Dermis blood vessel endothelial cell (primary cell): Measurements from ENCODE around the gene MYH9. TPM values are rescaled to one million over a fixed set of nuclear protein-coding genes. Genes with fewer than 3 reads are reported as not detected.
"Not testable (repeated sequence)": the region's sequence is repeated elsewhere in the genome, so short reads cannot be mapped to it uniquely, and the experiment has no call there.

Experiments used
- DNase-seq: peaks from one replicate; pipeline ENCODE4 v3.0.0; 2010
- total RNA-seq: library from RNA; depleted of rRNA; stranded (reverse); fragments of >200 nt; gene quantifications from 2 replicates; pipeline ENCODE4 v1.2.3, GENCODE V29; 2014

Gene MYH9
- total RNA-seq = 803 and 1,099 TPM in 2 replicates

DNA sequence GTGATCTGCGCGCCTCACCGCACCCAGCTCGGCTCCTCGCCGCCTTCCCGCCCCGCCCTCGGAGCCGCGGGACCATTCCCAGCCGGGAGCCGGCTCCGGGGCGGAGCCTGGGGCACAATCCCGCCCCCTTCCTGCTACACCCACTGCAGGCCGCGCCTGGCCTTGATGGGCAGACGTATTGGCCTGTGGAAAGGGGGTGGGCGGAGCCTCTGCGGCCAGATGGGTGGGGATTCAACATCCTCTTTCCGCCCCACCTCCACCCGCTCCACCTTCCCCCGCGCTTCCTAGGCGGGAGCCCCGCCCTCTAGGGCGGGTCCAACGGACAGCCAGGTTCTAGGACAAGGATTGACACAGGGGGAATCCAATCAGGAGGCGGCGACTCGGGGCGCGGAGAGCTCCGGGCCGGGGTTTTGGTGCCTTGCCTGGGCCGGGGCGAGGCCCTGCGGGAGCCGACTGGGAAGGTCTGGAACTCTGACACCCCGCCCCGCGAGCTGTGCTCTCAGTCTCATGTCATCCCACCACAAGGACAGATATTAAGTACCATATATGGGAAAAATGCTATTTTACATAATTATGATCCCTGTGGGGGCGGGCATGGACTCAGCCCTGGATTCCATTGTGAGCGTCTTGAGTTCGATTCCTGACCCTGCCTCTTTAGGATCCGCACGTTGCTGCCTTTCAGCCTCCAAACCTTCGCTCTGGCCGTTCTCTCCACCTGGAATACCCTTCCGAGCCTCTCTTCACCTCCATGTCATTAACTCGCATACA, at the start of gene MYH9:
TSS of gene MYH9 (minus strand) at position 9 of the 768 bp plus-strand sequence. CDS start 38,731 bp downstream, outside the sequence.
- DNase-seq = peak; percentile 100

DNA sequence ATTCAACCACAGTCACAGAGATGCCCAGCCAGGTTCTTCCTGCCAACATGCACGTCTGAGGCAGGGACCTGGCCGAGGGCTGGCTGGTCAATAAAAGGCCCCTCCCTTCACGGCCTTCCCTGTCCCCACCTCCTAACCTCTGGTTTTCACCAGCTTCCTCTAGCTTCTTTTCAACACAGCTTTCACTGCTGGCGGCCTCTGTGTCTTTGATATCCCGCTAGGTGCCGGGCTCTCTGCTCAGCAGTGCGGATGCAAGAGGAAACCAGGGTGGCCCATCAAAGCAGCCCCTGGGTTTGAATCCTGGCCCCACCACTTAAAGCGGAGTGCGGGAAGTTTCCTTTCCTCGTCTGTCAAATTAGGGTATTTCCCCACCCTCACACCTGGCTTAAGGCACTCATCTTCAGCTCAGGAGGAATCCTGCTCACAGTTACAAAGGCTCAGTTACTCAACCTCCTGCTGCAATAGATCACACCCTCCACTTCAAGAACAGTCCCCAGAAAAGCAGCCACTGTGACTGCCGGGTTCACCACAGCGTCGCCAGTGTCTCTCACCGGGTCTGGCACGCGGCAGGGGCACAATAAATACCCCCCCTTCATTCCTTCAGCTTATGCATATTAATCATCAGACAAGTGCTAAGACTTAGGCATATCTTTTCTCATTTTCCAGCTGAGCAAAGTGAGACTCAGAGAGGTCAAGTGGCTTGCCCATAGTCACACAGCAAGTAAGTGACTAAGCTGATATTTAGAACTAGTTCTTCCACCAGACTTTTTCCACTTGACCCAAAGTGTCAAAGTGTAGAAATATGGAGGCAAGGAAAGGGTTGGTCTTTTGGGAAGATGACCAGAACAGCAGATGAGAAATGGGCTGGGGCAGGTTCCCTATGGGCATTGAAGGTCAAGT, 48.0 kb upstream of the MYH9 start:
- no peak for DNase-seq

DNA sequence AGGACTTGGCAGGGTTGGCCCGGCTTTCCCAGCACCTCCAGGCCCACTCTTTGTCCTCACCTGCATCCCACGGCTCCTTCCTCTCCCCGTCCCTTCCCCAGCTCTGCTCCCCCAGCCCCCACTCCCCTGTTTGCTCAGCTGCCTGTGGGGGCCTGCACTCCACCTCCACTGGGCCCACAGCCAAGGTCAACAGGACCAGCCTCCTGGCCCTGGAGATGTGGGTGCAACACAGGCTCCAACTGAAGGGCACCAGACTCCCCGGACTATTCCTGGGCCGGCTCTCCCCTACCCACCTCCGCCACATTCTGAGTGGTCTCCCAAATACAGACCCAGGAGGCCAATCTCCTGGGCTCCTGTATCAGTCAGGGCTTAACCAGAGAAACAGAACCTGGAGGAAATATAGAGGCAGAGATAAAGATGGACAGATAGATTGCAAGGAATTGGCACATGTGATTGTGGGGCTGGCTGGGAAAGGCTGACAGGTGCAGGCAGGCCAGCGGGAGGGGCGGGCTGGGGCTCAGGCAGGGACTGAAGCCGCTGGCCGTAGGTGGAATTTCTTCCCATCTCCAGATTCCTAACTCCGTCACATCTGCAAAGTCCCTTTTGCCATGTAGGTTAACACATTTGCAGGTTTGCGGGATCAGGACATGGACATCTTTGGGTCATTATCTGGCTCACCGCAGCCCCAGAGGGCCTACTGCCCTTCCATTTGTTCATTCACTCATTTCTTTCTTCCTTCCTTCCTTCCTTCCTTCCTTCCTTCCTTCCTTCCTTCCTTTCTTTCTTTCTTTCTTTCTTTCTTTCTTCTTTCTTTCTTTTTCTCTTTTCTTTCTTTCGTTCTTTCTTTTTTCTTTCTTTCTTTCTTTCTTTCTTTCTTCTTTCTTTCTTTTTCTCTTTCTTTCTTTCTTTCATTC, 45.8 kb upstream of the MYH9 start:
- DNase-seq = no peak

DNA sequence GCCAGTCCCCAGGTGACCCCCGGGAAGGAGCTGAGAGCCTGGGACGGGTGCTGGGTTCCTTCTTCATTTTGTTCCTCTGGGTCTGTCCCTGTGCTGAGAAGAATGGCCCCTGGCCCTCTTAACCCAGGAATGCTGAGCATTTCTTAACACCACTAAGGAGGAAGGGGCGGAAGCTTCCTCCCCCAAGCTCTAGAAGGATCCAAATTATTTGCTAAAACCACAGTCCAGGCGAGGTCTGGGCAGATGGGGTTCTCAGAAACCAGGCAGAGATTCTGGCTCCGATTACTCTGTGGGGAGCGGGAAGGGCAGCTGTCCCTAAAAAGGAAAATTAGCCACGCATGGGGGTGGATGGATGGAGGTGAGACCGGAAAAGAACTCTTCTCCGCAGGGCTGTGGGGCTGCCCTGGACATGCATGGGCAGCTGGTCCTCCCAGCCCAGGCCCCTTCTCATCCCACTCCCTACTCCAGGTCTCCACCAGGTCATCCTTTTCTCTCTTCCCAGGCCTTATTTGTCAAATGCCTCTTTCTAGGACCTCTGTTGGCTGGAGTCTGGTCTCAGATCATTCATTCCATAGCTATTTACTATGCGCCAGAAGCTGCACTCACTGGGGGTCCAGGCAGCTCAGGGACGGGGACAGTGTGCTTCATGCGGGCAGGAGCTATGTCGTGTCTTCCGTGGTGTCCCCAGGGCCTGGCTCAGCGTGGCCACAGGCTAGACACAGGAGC, 45.0 kb upstream of the MYH9 start:
- no peak for DNase-seq

DNA sequence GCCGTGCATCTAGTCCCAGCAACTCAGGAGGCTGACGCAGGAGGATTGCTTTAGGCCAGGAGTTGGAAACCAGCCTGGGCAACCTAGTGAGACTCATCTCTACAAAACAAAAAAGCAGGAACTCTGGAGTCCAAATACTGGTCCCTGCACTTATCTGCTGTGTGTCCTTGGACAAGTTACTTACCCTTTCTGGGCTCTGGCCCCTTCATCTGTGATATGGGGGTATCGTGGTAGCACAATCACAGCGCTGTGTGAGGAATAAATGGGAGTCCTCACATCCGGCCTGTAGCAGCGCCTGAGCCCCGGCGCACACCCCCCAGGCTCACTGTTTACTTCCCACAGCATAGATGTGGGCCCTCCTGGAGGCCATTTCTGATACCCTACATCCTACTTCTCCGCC, 44.2 kb upstream of the MYH9 start:
- no peak for DNase-seq

DNA sequence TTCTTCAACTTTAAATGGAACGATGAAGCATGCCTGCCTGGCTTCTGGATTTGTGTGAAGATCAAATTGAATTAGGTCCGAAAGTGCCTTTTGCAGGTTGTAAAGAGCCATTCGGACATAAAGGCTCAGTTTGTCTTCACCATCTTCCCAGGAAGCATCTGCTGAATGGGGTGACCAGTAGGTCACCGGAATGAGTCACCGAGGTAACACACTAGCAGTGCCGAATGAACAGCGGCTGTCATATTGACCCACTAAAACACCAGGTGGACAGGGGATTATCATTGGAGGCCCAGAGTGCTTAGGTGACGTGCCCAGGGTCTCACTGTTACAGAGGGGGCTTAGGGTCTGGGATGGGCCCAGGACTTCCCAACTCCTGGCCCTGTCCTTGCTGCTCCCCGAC, 43.1 kb upstream of the MYH9 start:
- DNase-seq = peak; percentile 79

DNA sequence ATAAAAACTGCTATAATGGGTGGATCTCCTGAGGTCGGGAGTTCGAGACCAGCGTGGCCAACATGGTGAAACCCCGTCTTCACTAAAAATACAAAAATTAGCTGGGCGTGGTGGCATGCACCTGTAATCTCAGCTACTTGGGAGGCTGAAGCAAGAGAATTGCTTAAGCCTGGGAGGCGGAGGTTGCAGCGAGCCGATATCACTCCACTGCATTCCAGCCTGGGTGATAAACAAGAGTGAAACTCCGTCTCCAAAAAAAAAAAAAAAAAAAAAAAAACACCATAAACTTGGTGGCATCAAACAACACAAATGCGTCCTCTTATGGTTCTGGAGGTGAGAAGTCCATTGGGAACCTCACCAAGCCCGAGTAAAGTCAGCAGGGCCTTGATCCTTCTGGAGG, 40.2 kb upstream of the MYH9 start:
- not testable (repeated sequence) for DNase-seq

DNA sequence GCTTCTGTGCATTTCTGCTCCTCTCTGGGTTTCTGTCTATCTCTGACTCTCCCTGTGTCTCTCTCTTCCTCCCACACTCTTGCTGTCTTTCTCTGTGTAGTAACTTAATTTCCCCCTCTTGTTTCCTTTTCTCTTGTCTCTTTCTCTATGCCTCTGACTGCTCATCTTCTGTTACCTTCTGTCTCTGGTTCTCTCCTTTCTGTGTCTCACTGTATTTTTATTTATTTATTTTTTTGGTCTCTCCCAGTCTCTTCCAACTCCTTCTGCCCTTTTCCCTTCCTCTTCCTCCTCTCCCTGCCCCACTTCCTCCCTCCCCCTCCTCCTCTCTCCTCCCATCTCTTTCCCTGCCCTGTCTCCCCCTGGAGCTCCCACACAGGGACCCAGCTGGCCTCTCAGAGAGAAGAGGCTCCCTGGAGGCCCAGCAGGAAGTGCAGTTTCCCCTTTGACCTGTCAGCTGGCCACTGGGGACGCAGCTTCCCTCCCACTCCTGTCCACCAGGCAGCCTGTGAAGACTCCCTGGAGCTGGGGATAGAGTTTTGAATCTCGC, 38.3 kb upstream of the MYH9 start:
- DNase-seq = peak; percentile 43

DNA sequence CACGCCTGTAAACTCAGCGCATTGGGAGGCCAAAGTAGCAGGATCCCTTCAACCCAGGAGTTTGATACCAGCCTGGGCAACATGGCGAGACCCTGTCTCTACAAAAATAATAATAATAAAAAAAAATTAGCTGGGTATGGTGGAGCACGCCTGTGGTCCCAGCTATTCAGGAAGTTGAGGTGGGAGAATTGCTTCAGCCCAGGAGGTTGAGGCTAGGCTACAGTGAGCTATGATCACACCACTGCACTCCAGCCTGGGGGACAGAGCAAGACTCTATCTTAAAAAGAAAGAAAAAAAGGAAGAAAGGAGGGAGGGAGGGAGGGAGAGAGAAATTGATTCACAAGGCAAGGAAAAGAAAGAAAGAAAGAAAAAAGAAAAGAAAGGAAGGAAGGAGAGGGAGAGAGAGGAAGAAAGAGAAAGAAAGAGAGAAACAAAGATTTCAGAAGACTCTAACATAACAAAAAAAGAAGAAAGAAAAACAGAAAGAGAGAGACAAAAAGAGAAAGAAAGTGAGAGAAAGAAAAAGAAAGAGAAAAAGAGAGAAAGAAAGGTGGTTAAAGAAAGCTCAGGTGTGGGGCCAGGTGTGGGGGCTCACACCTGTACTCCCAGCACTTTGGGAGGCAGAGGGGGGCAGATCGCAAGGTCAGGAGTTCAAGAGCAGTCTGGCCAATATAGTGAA, 37.3 kb upstream of the MYH9 start:
- no peak for DNase-seq

DNA sequence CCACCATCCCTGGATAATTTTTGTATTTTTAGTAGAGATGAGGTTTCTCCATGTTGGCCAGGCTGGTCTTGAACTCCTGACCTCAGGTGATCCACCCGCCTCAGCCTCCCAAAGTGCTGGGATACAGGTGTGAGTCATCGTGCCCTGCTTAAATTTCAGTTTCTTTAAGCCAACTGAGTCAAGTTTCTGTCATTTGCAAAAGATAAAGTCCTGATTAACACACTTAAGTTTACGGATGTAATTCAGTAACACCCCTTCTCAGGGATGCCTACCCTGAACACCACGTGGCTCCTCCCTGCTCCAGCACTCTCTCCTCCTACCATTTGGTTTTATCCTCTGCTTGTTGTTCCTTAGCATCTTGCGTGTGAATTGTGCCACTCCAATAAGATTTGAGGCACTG, 36.7 kb upstream of the MYH9 start:
- DNase-seq = not testable (repeated sequence)

DNA sequence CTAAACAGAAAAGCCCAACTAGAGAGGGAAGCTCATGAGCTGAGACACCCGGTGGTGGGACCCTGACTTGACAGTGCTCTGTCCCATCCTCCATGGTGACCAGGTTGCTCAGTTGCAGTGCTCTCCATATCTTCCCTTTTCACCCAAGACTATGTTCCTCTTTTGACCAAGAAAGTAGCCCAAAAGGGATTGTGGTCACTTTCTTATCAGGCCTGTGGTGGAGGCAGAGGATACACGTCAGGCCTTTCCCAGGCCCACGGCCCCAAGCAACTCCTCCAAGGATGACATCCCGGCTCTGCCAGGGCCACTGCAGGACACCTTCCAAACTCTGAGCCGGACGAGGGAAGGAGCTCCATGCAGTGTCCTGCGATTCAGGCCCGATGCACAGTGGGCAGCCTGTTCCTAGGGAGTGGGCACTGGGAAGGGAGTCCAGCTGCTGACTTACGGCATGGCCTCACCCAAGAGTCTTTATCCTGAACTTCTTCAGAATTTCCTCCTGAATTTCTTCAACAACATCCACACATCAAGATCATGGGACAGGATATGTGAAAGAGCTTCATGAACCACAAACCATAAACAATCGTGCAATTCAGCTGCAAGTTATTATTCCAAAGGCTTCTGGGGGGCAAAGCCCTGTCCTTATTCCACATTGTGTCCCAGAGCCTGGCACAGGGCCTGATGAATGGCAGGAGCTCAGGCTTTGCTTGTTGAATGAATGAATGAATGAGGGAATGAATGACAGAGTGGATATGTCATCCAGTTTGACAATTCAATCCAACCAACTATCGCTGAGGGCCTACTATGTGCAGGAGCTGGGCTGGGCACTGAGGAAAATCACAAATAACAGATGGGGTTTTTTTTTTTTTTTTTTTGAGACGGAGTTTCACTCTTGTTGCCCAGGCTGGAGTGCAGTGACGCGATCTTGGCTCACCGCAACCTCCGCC, 36.0 kb upstream of the MYH9 start:
- no peak for DNase-seq

DNA sequence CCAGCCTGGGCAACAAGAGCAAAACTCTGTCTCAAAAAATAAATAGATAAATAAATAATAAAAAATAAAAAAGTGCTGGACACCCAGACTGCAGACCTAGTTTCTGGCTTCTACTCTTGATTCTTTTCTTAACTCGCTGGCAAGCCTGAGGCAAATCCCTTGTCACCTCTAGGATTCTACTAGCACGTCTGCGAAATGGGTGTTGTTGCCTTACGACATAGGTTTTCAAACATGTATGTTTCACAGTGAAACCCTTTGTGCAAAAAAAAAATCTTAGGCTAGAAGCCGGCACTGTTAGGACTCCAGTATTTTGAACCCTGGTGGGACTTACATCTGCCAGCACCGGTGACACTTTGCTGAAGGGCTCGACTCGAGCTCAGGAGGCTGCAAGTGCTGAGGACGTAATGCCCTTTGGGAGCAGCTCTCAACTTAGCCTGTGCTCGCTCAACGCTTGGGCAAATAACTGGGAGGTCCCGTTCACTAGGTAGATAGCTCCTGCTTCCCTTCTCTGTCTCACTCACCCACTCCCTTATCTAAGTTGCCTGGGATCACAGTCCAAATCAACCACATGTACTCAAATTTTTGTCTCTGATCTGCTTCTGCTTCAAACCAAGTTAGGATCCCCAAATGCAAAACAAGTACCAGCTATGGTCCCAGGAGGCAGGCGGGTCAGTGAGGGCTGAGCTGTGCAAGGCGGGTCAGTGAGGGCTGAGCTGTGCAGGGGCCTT, 34.7 kb upstream of the MYH9 start:
- no peak for DNase-seq

DNA sequence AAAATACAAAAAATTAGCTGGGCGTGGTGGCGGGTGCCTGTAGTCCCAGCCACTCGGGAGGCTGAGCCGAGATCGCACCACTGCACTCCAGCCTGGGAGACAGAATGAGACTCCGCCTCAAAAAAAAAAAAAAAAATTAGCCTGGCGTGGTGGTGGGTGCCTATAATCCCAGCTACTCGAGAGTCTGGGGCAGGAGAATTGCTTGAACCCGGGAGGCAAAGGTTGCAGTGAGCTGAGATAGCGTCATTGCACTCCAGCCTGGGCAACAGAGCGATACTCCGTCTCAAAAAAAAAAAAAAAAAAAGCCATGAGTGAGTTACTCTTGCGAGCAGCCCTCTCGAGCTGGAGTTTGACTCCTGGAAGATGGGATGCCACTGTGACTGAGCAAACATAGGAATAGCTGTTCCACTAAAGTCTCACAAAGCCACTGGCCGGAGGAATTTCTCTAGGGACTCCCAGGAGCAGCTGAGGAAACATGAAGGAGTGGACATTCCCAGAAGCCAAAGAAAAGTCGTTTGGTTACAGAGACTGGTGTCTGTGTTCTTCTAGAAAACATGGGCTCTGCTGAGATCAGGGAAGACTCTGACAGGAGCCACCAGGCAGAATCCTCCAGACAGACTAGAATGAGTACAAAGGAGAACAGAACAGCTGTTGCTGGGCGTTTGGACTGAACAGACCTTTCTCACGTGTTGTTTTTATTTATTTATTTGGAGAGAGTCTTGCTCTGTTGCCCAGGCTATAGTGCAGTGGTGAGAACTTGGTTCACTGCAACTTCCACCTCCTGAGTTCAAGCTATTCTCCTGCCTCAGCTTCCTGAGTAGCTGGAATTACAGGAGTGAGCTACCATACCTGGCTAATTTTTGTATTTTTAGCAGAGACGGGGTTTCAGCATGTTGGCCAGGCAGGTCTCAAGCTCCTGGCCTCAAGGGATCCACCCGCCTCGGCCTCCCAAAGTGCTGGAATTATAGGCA, 32.4 kb upstream of the MYH9 start:
- no peak for DNase-seq

DNA sequence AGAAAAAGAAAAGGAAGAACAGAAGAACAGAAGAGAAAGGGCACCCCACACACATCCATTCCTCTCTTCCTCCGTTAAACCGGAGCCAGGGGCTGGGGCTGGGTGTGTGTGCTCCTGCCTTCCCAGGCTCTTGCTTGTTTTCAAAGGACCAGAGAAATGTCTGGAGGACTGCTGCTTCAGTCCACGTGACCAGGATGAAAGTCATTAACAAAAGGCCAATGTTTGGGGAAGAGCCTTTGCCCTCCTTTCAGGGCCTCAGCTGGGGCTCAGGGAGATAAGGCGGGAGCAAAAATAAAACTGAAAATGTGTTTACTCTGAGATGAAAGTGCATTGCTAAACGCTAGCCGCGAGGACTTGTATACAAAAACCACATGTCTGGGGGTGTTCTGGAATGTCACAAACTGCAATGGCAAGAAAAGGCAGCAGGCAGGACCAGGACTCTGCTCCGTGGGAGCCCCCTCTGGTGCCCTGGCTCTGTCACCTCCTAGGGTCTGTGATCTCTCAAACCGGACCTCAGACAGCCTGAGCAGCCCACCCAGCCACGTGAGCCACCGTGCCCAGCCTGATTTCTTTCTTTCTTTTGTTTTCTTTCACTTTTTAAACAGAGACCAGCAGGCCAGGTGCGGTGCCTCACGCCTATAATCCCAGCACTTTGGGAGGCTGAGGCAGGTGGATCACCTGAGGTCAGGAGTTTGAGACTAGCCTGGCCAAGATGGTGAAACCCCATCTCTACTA, 31.6 kb upstream of the MYH9 start:
- no peak for DNase-seq

DNA sequence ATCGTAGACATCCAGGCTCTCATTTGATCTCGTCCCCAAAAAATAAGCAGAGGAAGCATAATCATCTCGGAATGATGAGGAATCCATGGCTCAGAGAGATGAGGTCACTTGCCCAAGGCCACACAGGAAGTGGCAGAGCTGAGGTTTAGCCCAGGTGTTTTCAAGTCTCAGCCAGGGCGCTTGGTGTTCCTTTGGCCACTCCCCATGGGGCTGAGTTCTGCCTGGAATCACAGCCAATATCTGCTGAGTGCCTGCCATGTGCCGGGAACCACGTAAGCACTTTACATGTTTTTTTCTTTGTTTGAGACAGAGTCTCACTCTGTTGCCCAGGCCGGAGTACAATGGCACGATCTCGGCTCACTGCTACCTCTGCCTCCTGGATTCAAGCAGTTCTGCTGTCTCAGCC, 29.5 kb upstream of the MYH9 start:
- DNase-seq = peak; percentile 37

DNA sequence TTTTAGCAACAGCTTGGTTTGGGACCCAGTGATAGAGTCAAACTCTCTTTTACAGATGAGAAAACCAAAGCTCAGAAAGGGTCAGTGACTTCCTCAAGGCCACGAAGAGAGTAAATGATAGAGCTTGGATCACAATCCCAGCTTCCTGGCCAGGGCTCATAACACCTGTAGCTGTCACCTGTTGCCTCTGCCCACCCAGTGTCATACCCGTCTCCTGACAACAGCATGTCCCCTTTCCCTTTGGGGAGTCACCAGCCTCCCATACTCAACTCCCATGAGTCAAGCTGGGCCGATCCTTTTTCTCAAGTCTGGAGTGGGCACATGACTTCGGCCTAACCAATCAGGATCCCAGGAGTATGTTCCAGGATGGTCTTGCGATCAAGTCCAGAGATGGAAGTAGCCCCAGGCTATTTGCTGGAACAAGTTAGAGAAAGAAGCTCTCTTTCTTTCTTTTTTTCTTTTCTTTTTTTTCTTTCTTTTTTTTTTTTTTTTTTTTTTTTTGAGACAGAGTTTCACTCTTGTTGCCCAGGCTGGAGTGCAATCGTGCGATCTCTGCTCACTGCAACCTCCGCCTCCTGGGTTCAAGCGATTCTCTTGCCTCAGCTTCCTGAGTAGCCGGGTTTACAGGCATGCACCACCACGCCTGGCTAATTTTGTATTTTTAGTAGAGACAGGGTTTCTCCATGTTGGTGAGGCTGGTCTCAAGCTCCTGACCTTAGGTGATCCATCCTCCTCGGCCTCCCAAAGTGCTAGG, 27.8 kb upstream of the MYH9 start:
- DNase-seq = no peak
